CD4-positive, alpha-beta T cell treated with Interleukin-17A for 1 hour (primary cell): ENCODE results near the gene RAB29.
"Not testable (repeated sequence)": the region's sequence is repeated elsewhere in the genome, so short reads cannot be mapped to it uniquely, and the experiment has no call there.

Source experiments
- DNase-seq: peaks from one replicate; pipeline ENCODE4 v3.0.0-alpha.2; 2020

The RAB29 gene

GRCh38 chr1:205763980-205764379 is 11.3 kb downstream of the RAB29 start:
- DNase-seq = no peak

- no peak for DNase-seq
Observed at GRCh38 chr1:205760606-205761005, 14.7 kb downstream of the RAB29 start.

GRCh38 chr1:205756552-205756951 is 18.7 kb downstream of the RAB29 start:
- DNase-seq = no peak

- no peak for DNase-seq
Observed at GRCh38 chr1:205754857-205755256, 20.4 kb downstream of the RAB29 start.

GRCh38 chr1:205751036-205751651 is 24.1 kb downstream of the RAB29 start:
- DNase-seq = no peak

GRCh38 chr1:205750138-205751035 is 24.9 kb downstream of the RAB29 start, which contains the start of gene NUCKS1:
NUCKS1 (minus strand) TSS chr1:205750182; CDS start chr1:205749973, 209 bp downstream.
- DNase-seq = peak; percentile 99

- DNase-seq = peak; percentile 96
Observed at GRCh38 chr1:205749234-205750137, 25.8 kb downstream of the RAB29 start.

GRCh38 chr1:205748403-205749233 is 26.7 kb downstream of the RAB29 start:
- DNase-seq = peak; percentile 36

- DNase-seq = no peak
Observed at GRCh38 chr1:205746757-205747412, 28.4 kb downstream of the RAB29 start.

- DNase-seq = no peak
Observed at GRCh38 chr1:205744403-205744802, 30.9 kb downstream of the RAB29 start.

- DNase-seq = no peak
Observed at GRCh38 chr1:205743977-205744376, 31.3 kb downstream of the RAB29 start.

- DNase-seq = no peak
Observed at GRCh38 chr1:205741681-205742080, 33.6 kb downstream of the RAB29 start.

GRCh38 chr1:205739348-205740160 is 35.7 kb downstream of the RAB29 start:
- DNase-seq = no peak

- no peak for DNase-seq
Observed at GRCh38 chr1:205735218-205735617, 40.1 kb downstream of the RAB29 start.

- no peak for DNase-seq
Observed at GRCh38 chr1:205733438-205734175, 41.7 kb downstream of the RAB29 start.

- DNase-seq = no peak
Observed at GRCh38 chr1:205729945-205730610, 45.2 kb downstream of the RAB29 start.

GRCh38 chr1:205726619-205727125 is 48.6 kb downstream of the RAB29 start:
- DNase-seq = no peak

GRCh38 chr1:205725514-205725913 is 49.8 kb downstream of the RAB29 start:
- no peak for DNase-seq

GRCh38 chr1:205720740-205721139 is 54.5 kb downstream of the RAB29 start:
- not testable (repeated sequence) for DNase-seq
